Fibroblast of peridontal ligament (primary cell): ENCODE results near the gene PRR22.
"Not testable (repeated sequence)": the region's sequence is repeated elsewhere in the genome, so short reads cannot be mapped to it uniquely, and the experiment has no call there.

Source experiments
- DNase-seq: peaks from one replicate; pipeline ENCODE4 v3.0.0-alpha.2; 2010; ENCODE audit errors: extremely low read depth

Gene PRR22

DNA sequence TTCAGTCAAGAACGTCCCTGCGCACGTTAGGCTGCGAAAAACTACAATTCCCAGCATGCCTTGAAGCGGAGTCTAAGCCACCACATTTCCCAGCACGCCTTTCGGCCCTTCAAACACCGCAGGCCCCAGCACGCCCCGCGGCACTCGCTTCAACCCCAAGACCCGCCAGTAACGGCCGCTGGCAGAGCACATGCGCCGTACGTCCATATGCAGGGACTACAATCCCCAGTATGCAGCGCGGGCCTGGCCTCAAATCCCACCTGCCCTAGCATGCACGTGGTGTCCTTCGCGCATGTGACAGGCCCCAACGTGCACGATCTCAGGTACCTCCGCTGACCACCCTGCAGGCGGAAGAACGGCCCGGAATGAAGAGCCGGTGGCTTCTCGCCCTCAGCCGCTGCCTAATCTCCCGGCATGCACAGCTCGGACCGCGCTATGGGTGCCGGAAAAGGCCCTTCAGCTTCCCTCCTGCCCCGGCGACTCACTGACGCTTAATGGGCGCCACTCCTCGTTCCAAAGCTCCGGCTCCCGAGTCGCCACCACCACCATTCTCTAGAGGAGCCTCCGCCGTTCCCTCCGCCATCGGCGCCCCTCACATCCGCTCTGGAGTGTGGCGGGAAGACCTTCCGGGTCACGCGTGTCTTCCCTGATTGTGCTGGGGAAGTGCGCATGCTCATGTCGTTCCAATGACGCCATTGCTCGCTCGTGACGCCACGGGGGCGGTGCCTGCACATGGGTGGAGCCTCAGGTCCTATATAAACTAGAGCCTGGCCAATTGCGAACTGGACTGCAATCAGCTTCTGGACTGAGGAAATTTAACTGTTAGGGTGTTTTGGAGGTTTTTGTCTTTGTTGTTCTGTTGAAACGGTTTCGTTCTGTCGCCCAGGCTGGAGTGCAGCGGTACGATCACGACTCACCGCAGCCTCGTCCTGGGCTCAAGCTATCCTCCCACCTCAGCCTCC, 6.3 kb upstream of the PRR22 start, which contains the start of gene DUS3L:
DUS3L (minus strand) TSS at position 605 of the 962 bp plus-strand sequence; CDS start at position 583, 22 bp downstream.
- DNase-seq: peak; percentile 97

DNA sequence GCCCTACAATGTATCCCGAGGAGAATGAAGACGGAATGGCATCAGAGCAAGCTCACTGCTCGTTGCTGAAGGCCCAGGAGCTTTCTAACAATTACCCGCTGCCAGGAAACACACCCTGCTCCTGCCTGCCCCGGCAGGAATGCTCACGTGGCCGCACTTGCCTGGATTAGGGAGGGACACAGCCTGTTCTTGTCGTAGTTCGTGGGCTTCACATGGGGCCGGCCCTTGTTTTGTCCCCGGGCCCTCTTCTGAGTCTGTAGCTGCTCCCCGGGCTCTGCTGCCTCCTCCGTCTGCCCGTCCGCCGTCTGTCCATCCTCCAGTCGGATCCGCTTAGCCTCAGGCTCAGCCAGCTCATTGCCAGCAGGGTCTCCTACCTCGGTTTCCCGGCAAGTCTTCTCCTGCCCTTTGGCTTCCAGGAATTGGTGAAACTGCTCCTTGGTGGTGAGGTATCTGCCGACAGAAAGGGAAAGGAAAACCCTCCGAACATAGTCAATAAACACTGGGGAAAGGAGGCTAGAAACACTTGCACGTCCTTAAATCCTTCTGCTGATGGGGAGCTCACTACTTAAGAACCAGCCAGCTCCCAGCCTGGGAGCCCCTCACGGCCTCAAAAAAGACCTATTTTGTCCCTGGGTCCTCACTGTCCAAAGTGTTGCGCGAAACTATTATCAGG, 5.5 kb upstream of the PRR22 start:
- no peak for DNase-seq

DNA sequence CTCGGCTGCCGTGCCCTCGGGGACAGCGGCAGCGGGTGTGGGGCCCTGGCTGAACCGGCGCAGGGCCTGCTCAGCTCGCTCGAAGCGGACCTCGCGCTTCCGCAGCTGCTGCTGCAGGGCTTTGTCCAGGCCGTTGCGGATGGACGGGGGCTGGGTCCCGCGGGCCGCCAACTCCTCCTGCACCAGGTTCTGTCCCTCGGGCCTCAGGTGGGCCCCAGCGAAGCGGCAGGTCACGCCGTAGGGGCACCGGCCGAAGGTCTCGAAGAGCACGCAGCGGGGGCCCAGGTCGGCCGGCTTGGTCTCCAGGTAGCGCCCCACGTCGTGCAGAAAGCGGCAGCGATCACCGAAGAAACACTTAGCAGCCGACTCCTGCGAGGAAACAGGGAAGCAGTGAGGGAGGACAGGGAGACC, 4.8 kb upstream of the PRR22 start:
- DNase-seq: no peak

DNA sequence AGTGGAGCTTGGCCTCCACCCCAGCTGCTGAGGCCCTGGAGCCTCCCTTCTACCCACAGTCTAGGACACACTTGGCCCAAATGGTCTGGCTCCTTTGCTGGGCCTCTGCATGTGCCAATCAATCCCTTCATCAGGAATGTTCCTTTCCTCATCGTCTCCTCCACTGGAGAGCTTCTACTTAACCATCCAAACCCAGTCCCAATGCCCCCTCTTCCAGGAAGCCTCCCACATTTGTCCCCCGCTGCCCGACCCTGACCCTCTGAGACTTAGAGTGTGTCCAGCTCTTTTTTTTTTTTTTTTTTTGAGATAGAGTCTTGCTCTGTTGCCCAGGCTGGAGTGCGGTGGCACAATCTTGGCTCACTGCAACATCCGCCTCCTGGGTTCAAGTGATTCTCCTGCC, 3.9 kb upstream of the PRR22 start:
- no peak for DNase-seq

DNA sequence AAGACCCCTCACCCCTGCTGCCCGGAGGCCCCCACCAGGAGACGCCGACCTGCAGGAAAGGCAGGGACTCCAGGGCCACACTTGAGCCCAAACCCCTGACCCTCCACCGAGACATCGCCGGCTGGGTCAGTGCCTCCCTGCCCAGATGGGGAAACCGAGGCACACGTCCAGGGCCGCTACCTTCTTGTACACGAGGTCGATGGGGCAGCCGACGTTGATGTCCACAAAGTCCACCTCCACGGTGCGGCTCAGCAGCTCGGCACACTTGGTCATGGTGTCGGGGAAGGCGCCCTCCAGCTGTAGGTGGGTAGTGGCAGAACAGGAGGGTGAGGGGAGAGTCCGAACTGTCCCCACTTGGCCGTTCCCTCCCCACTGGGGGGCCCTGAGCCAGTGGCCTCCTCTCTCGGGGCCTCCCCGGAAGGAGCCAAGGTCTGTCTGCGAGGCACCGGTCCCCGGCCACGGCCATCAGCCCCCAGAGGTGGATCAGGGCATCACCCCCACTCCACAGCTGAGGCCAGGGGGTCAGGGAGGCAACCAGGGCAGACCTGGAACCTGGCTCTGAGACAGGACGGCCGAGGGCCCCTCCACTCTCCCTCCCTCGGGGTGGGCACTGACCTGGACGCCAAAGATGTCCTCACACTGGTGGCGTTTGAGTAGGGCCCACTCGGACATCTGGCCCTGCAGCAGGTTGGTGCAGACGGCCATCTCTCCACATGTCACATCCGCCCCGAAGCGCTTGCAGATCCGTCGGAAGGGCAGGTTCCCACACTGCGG, 3.0 kb upstream of the PRR22 start:
- DNase-seq: no peak

DNA sequence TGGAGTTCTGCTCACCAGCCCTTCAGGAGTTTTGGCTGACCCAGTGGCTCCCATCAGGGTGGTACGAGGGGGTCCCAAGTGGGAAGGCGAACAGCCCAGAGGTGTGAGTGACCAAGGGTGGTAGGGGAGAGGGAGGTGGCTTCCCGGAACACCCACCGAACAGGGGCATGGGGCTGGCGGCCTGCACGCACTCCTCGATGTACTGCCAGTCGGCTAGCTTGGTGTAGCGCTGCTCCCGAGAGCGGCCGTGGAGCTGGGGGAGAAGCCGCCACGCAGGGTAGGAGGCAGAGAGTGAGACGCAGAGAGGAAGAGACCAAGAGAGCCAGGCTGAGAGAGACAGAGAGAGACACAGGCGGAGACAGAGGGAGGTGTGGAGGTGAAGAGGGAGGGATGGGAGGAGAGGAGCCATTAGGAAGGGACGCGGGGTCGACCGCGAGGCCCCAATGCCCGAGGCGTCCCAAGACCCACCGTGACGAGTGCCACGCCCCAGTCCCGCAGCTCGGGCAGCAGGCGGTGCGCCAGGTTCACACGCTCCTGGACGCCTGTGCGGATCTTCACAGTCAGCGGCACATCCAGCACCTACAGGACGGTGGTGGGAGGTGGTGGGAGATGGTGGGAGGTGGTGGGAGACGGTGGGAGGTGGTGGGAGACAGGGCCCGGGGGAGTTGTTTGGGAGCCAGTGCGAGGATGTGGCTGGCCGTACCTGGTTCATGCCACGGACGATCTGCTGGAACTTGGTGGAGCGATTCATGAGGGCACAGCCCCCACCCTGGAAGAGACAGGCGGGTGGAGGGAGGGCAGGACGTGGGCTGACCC, 2.3 kb upstream of the PRR22 start:
- DNase-seq: no peak

DNA sequence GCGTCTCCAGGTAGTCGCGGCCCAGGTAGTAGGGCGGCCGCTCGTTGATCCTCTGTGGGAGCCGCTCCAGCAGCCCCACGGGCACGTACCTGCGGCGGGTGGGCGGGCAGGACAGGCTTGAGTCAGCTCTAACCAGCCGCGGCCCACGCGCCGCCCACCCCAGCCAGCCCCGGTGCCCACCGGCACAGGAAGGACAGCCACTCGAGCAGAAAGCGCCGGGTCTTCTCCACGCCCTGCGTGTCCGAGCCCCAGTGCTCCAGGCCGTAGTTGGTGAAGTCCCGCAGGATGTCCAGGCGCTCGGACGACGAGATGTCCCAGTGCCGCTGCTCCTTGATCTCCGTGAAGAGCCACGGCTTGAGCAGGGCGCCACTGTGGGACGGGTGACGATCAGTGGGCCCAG, 877 bp upstream of the PRR22 start:
- no peak for DNase-seq

DNA sequence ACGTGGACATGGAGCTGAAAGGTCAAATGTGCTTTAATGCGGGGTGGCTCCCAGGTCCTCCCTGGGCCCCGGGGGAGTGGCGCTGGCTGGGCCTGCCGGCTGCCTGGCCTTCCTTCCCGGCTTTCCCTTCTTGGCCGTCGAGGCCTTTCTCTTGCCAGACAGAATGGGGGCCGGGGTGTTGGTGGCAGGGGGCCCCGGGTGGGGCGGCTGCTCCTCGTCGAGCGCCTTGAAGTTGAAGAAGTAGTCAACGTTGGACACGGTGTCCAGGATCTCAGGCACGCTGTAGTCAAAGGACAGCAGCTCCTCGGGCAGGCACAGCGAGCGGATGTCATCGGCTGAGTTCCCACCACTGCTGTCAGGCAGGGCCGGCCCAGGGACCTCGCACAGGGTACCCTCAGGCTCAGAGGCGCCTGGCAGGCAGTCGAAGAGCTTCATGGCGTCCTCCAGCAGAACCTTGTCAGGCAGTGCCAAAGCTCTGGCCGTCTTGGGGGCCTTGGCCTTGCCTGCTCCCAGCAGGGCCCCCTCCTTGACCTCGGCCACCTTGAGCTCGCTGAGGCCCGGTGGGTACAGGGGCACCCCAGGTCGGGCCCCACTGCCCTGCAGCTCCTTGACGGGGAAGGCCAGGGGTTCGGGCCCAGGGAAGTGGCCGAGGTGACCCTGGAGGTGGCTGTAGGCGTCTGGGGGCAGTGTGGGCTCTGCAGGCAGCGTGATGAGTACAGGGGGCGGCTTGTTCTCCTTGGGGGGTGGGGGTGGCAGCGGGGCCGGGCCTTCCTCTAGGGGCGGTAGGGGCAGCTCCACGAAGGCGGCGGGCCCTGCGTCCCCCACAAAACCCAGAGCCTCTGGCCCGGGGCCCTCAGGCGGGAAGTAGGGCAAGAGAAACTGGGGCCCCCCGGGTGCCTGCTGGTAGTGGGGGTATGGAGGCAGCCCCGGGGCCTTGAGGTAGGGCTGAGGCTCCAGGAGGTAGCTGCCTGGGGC, 1.3 kb downstream of the PRR22 start:
- DNase-seq: no peak

DNA sequence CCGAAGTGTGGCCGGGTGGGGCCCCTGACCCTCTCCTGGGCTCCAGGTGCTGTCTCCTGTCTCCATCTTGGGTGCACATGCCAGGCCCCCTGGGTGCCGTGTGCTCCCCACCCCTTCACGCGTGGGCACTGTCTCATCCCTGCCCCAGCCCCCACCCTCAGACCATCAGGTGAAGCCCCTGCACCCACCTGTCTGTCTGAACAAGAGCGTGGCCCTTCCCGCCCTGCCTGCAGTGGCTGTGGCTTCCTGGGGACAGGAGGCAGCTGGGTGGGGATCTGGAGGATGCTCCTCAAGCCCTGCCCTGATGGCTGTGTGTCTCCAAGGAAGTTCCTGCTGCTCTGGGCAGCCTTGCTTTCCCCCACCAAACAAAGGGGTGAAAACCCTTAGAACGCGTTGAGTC, 2.2 kb downstream of the PRR22 start:
- no peak for DNase-seq

DNA sequence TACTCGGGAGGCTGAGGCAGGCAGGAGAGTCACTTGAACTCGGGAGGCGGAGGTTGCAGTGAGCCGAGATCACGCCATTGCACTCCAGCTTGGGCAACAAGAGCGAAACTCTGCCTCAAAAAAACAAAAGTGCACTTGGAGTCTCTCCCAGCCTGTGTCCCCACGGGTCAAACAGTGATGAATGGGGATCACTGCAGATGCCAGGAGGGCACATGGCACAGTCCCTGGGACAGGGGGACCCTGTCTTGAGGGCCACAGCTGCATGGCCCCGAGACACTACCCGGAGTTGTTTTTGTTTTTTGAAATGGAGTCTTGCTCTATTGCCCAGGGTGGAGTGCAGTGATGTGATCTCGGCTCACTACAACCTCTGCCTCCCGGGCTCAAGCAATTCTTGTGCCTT, 3.6 kb downstream of the PRR22 start:
- DNase-seq: not testable (repeated sequence)

DNA sequence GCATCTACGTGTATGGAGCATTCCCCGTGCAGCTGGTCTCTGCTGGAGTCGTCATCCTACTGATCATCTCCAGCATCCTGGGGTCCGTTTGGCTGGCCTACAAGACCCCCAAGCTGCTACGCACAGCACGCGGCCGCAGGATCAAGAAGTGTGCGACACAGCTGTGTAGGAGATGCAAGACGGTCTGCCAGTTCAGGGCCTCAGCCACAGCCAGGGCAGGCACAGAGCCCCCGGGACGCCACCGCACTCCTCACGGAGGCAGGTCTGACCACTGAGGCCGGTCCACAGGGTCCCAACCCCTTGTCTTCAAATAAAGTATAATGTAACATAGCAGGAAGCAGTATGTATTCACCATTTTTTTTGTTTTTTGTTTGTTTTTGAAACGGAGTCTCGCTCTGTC, 6.1 kb downstream of the PRR22 start:
- no peak for DNase-seq

DNA sequence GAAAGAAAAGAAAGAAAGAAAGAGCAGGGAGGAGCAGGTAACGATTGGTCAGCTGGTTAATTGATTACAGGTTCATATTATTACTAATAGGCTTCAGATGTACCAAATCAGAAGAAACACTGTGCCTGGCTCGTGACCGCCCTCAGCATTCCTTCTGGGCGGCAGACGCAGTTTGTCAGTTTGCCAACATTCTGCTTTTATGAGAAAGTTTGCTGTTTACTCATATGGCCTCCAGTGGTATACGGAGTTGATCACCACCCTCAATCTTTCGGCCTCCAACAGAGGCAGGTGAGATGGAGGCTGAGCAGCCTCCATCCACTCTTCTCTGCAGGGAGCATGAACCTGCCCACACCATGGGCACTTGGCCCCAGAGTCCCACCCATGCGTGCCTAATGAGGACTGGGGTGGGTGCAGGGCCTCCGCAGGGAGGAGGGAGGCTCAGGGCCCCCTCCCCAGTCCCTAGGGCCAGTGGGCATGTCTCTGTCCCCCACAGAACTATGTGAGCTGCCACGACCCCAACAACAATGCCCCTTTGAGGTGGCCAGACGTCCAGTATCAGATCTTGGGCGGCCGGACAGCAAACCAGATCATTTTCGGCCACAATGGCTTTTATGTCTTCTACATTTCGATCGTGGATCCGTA, 8.8 kb downstream of the PRR22 start:
- peak; percentile 77 for DNase-seq

DNA sequence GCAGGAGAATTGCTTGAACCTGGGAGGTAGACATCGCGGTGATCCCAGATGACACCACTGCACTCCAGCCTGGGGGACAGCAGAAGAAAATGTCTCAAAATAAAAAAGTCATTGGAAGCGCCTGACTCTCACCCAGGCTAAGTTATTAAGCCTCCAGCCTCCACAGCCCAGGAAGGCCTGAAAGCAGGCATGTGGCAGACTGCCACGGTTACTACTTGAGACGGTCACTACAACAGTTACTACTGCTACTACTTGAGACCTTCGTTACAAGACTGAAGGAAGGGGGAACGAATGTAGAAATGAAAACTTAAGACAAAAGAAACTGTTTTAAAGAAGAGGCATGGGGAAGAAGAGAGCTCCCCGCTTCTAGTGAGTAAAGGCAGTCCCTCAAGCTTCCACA, 9.6 kb downstream of the PRR22 start:
- peak; percentile 2 for DNase-seq

DNA sequence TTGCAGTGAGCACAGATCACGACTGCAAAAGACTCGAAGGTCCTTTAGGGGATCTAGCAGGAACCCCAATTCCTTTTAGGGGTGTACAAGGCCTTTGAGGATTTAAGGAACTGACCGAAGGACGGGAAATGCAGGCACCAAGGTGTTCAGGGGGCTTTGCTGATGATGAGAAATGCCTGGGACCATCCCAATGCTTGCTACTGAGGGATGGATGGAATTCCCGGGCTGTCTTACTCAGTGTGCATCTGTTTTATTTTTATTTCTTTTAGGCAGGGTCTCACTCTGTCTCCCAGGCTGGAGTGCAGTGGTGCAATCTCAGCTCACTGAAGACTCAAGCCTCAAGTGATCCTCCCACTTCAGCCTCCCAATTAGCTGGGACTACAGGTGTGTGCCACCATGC, 11.3 kb downstream of the PRR22 start:
- no peak for DNase-seq

DNA sequence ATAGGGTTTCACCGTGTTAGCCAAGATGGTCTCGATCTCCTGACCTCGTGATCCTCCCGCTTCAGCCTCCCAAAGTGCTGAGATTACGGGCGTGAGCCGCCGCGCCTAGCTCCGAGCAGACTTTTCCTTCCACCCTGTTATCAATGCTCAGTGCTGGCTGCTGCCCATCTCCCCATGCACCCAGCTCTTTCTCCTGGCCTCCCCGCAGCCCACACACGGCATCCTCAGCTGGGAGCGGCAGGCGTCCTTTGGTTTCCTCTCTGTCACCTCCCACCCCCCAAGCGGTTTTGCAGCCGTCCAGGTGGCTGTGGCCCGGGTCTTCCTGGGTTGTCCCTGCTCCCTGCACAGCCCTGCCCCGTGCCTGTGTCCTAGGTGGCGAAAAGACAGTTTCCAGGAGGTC, 12.1 kb downstream of the PRR22 start:
- no peak for DNase-seq

DNA sequence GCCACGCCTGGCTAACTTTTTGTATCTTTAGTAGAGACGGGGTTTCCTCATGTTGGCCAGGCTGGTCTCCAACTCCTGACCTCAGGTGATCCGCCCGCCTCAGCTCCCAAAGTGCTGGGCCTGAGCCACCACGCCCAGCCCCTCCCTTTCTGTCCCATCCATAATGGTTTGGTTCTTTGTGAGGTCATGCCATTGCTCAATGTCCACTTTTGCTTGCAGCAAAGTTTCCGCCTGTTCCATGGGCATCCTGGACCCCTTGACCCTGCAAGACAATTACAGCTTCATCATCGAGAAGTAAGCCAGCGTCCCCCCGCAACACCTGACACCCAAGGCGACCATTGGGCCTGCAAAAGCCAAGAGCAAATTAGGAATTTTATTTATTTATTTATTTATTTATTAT, 16.6 kb downstream of the PRR22 start:
- no peak for DNase-seq

DNA sequence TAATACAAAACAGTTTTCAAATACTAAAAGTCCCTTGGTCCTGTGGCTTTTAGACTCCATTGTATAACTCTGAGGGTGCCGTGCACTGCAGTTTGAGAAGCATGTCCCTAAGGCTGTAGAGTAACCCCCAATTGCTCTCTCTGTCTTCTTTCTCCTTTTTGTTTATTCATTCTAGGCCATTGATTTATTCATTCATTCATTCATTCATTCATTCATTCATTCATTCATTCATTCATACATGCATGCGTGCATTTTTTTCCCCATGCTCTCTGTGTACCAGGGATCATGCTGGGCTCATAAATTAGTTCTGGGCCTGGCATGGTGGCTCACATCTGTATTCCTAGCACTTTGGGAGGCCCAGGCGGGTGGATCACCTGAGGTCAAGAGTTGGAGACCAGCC, 19.3 kb downstream of the PRR22 start:
- no peak for DNase-seq

DNA sequence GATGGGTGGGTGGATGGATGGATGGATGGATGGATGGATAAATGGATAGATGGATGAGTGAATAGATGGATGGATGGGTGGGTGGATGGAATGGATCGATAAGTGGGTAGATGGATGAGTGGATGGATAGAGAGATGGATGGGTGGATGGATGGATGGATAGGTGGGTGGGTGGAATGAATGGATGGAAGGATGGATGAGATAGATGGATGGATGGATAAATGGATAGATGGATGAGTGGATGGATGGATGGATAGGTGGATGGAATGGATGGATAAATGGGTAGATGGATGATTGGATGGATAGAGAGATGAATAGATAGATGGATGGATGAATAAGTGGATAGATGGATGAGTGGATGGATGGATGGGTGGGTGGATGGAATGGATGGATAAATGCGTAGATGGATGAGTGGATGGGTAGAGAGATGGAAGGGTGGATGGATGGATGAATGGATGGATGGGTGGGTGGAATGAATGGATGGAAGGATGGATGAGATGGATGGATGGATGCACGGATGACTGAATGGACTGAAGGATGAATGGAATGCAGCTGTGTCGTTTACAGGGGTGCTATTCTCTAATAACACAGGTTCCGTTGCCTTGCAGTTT, 21.8 kb downstream of the PRR22 start:
- DNase-seq: no peak

DNA sequence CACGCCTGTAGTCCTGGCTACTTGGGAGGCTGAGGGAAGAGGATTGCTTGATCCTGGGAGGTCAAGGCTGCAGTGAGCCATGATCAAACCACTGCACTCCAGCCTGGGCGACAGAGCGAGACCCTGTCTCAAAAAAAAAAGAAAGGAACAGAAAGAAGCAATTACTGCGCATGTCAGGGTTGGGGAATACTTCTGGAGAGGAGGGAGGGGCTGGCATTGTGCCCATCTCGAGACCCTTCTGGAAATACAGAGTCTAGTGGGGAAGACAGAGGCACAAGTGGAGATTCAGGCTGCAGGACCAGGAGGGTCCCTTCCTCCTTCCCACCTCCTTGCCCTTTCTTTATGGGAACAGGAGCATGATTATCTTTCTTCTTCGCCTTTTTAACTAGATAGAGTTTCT, 30.8 kb downstream of the PRR22 start:
- no peak for DNase-seq
